CD1c-positive myeloid dendritic cell (primary cell): ENCODE results near the gene TBXA2R.
"Not testable (repeated sequence)": the region's sequence is repeated elsewhere in the genome, so short reads cannot be mapped to it uniquely, and the experiment has no call there.

Source experiments
- DNase-seq: peaks from one replicate; pipeline ENCODE4 v3.0.0-alpha.2; 2016; ENCODE audit errors: extremely low spot score

The TBXA2R gene

DNA sequence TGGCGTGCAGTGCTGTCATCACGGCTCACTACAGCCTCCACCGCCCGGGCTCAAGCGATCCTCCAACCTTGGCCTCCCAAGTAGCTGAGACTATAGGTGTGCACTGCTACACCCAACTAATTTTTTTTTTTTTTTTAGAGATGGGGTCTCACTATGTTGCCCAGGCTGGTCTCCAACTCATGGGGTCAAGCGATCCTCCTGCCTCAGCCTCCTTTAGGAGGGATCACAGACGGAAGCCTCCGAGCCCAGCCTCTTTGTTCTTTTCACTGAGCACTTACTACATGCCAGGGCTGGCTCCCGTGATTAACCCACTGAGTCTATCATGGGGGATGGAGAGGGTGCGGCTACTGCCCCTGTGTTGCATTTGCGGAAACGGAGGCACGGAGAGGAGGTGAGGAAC is 32.8 kb upstream of the TBXA2R start:
- DNase-seq = no peak

DNA sequence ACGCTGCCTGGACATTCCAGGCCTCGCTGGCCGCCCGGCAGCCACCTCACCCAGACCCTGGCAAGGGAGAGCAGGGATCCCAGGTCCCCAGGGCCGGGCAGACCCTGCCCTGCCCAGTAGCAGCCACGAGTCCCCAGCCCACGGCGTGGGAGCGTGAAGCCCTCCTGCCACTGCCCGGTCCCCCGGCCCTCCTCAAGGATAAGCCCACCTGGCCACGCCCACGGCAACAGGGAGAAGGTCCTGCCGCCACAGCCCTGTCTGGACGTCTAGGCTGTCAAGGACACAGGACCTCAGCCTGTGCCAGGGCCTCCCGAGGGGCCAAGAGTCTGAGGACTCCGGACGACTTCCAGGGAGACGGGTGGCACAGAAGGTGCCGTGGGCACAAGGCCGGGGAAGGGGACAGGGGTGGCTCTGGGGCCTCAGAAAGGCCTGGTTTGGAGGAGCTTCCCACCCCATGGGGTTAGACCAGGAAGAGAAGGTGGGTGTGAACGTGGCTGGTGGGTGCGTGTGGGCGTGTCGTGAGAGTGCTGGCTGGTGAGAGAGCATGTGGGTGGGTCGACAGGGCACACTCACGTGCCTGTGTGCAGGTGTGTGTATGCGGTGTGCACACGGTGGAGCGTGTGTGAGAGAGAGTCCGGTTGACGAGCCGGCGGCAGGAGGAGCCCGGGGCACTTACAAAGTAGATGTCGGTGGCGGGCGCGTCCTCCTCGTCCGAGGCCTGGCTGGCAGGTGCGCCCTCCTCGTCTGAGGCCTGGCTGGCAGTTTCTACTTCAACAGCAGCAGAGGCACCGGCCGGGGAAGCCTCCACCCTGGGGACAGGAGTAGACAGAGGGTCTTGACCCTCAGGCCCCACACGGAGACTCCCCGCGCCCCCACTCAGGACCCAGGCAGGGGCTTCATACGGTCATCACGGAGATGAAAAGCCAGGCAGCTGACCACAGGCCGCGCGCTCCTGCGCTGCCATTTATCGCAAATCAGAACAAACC is 31.8 kb upstream of the TBXA2R start:
- DNase-seq = no peak

DNA sequence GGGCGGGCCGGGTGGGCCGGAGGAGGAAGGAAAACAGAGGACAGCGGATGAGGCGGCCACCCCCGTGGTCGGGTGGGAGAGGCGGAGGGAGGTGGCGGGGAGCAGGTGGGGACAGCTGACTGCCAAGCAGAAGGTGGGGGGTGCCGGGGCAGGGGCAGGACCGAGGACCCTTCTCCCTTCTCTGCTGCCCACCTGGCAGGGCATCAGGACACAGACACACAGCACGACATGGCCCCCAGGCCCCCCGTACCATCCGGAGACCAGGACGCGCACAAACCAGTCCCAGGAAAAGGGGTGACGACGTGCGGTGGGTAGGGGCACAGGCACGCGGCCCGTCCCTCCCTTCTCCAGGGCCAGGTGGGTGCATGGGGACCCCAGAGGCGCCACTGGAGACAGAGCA is 30.9 kb upstream of the TBXA2R start:
- DNase-seq = no peak

DNA sequence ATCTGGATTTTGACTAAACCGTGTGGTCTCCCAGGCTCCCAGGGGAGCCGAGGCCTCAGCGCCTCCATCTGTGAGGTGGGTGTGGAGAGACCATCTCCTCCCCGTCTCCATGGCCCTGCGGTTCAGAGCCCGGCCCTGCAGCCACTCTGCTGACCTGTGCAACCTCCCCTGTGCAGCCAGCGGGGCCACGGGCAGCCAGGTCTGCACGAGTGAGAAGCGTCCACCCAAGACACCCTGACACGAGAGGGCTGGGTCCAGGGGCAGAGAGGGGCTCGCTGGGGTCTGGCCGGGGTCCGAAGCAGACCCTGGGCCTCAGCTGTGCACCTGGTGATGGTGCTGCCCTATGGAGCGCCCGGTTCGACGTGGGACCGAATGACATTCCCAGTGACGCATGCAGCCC is 30.3 kb upstream of the TBXA2R start:
- no peak for DNase-seq

DNA sequence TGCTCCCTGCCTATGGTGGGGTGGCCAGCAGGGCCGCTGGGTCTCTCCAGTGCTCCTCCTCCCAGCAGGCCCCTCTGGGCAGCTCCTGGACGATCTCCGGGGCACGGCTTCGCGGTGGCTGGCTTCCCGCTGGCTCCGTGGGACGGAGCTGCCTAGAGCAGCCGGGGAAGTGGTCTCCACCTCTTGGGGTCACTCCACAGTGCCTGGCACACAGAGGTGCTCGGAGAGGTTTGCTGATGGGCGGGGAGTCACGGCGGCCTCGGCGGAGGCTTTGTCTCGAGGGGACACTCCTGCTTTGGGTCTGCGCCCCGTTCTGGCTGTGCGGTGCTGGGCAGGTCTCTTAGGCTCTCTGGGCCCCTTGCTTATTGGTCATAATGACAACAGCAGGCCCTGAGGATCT is 29.8 kb upstream of the TBXA2R start:
- DNase-seq = no peak

DNA sequence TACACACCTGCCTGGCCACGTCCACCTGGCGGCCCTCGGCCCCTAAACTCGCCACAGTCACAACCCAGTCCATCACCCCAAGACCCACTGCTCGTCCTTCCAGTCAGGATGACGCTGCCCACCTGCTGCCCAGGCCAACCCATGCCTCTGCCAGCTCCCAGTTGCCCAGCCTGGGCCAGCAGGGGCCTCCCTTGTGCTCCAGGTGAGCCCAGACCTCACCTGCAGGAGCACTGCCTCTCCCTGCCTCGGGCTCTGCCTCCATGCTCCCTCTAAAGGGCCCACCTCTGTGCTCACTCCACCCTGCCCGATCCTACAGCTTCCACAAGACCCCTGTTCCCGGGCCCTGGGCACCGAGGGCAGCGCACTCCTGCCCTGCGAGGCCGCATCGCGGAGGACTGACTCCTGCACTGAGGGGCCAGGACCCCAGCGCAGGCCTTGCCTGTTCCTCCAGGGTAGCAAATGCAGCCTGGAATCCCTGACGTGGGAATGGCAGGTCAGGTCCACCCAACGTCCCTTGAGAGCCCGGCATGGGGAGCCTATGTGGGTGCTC is 27.9 kb upstream of the TBXA2R start:
- DNase-seq = no peak

DNA sequence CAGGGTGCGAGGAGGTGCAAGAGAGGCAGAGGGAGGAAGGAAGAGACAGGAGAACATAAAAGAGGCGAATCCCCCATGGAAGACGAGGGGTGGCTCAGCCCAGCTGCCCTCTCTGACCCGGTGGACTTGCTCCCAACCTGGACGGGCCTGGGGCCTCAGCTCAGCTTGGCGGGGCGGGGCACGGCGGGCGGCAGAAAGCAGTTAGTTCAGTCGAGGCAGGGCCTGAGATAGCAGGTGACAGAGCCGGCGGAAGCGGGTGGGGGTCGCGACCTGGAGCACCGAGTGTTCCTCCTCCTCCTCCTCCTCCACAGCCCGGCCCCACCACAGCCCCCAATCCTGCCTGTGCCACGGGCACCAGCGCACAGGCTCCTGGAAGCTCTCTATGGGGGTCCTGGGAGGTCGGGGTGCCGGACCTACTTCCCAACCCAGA is 26.9 kb upstream of the TBXA2R start:
- no peak for DNase-seq

DNA sequence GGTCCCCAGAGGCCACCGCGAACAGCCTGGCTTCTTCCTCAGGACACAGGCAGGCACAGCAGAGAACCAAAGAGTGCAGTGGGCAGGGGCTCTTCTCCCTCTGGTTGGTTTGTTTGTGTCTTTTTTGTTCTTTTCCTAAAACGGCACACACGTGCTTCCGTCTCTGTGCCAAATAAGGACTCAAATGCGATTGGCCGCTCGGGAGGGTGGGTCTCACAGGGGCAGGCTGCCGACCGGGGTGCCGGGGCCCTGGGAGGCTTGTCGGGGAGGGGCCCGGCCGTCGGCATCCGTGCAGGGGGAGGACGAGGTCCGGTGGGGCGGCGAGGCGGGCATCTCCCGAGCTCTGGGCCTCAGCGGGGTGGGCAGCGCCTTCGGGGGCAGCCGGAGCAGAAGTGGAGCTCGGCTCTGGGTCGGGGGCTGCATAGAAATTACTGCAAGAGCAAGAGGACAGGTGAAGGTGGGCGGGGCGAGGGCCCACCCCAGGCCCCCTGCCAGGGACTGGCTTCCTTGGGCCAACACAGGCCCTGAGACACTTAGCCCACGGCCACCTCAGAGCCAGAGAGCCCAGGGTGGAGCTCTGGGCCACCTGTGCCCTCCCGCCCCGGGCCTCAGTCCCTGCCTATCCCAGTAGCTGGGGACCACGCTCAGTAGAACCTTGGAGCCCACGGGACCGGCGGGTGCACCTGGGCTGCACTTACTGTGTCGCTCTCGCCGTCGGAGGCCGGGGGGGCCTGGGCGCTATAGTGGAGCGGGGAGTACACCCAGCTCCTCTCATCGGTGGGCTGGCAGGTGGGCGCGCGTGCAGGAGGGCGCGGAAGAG is 26.3 kb upstream of the TBXA2R start:
- DNase-seq = no peak

DNA sequence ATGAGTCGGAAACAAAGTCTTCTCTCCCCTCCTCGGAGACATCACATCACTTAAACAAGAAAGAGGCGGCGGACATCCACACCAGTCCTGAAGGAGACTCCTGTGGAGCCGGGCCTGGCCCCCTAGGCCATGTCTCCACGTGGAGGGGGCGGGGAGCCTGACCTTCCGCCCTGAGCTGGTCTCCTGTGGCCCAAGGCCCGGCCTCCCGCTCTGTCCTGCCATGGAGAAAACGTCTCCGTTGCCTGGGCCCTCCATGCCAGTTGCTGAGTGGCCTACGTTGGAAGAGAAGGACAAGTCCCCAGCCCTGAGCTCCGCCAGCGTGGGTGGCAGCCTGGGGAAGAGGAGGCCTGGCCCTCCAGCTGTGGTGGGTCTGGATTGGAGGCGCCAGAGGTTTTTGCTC is 25.4 kb upstream of the TBXA2R start:
- no peak for DNase-seq

DNA sequence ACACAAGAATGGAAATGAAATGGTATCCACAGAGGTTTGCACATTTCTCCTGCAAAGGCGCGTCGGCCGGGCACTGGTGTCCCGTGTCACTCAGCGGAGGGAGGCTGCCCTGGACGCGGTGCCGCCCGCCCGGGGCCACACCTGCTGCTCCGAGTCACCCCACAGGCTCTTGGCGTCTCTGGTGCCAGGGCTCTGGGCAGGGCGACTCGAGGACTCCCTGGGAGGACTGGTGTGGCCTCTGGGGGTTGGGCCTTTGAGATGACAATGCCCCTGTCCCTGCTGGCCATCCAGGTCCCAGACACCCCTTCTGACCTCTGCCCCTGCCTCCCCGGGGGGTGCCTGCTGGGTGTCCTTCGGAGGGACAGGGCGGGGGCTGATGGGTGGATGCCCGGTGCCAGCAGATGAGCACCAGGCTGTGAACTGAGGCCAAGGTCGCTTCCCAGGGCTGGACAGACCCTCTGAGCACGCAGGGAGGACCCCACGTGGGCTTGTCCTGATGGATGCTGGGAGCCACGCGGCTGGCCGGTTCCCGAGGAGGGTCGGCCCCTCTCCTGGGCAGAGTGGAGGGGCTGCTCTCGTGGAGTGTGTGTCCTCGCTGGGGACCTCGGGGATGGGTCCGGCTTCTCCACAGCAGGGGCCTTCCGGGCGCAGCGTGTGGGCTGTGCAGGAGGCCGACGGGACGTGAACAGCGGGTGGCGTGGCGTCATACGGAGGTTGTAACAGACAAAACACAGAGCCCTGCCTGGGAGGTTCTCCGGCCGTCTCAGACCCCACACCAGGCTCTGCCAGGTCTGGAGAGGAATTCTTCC is 24.6 kb upstream of the TBXA2R start:
- DNase-seq = no peak

DNA sequence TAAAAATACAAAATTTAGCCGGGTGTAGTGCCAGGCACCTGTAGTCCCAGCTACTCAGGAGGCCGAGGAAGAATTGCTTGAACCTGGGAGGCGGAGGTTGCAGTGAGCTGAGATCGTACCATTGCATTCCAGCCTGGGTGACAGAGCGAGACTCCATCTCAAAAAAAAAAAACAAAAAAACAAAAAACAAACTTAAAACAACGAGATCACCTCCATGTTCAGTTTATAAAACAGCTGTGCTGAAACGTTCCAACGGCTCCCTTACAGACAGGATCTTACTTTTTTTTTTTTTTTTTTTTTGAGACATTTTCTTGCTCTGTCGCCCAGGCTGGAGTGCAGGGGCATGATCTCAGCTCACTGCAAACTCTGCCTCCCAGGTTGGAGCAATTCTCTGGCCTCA is 22.1 kb upstream of the TBXA2R start:
- not testable (repeated sequence) for DNase-seq

DNA sequence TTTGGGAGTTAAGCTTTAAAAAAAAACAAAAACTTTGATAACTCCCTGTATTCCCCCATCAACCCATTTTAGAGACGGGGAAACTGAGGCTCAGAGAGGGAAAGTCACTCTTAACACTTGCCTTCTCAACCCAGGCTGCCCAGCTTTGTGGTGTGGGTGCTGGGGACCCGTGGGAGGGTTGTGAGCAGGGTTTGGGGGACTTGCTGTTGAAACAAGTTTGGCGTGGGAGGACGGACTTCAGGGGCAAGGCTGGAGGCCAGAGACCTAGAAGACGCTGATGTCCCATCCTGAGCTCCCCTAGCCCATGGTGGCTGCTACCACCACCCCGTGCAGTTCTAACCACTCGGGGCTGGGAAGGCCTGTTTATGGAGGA is 20.7 kb upstream of the TBXA2R start:
- DNase-seq = no peak

DNA sequence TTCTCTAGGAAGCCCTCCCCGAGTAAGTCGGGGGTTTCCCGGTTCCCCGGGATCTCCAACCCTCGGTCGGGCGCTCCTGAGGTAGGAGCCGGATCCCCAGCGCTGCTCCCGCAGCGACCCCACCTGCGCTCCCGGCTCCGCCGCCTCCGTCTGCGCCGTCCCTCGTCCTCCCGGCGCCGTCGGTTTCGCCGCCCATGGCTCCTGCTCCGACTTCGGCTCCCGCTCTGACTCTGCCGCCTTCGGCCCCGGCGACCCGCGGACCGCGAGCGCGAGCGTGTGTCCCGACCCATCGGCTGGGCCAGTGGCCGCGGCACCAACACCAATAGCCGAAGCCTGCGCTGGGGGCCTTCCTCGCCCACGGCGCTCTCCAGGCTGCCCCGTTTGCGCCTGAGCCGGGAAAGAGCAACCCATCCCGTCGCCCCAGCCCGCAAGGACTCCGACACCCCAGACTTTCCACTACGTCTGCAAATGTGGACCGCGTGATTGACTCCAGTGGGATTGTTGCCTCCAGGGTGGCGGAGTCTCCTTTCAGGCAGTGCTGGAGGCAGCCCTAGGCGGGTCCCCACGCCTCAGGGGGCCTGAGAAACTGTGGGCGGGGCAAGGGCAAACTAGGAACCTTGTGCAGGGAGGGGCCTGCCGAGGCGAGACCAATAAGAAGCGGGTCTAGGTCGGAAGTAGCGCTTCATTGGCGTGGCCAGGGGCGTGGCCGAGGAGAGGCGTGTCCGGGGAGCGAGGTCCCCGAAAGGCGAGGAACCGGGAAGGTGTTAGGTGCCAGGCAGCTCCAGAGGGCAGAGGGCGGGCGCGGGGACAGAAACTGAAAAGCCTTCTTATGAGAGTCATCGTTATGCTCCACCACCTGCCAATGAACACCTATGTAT is 20.0 kb upstream of the TBXA2R start, which contains the start of gene CACTIN:
TSS of gene CACTIN (minus strand) at position 318 of the 878 bp plus-strand sequence. CDS start at position 290, 28 bp downstream.
- peak; percentile 99 for DNase-seq

DNA sequence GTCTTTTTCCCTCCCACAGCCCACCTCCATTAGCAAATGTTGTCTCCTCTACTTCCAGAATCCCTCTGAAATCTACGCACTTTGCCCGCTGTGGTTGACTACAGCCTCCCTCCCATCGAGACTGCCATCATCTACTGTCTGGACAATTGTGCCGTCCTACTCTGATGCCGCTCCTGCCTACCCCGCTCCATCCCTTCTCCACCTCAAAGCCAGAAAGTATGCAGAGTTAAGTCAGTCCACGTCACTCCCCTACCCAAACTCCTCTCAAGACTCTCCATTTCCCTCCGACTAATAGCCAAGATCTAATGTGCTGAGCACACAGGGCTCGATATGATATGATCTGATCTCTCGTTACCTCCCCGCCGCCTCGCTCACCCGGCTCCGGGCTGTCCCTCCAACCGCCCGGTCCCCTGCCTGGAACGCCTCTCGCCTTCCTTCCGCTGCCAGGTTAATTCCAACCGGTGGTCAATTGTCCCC is 19.4 kb upstream of the TBXA2R start:
- no peak for DNase-seq

DNA sequence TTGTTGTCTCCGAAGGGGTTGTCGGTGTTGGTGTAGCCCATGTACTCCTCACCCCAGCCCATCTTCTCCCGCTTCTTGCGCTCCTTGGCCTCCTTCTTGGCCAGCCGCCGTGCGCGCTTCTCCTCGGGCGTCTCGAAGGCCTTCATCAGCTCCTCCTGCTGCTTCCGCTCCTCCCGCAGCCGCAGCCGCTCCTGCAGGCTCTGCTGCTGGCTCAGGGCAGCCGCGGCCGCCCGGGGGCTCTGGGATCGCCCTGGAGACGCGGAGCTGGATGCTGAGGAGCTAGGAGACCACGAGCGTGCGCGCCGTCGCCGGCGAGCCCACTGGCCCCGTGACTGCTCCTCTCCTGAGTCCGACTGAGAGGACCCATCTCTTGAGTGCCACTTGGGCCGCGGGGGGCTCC is 17.0 kb upstream of the TBXA2R start:
- DNase-seq = no peak

DNA sequence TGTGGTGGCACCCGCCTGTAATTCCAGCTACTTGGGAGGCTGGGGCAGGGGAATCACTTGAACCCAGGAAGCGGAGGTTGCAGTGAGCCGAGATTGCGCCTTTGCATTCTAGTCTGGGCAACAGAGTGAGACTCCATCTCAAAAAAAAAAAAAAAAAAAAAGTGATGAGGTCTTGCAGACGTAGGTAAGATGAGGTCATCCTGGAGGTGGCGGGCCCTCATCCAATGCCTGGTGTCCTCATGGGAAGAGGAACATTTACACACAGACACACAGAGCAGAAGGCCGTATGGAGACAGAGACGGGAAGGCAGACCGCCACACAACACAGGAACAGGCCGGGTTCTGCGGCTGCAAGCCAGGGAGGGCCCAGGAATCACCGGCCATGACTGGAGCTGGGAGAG is 15.5 kb upstream of the TBXA2R start:
- no peak for DNase-seq

DNA sequence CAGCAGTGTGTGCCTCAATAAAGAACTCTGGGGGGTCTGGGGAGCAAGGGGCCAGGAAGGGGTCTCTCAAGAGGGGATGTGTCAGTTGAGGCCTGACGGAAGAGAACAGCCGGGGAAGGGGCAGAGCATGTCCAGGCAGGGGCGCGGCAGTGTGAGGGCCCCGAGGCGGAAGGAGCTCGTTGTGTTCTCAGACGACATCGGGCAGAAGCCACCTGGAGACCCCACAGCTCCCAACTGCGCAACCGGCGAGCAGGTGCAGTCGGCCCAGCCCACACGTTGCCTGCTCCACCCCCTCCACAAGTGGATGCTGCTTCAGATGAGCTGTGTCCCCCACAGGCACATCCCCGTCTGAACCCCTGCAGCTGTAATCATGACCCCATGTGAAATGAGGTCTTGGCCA is 15.0 kb upstream of the TBXA2R start:
- no peak for DNase-seq

DNA sequence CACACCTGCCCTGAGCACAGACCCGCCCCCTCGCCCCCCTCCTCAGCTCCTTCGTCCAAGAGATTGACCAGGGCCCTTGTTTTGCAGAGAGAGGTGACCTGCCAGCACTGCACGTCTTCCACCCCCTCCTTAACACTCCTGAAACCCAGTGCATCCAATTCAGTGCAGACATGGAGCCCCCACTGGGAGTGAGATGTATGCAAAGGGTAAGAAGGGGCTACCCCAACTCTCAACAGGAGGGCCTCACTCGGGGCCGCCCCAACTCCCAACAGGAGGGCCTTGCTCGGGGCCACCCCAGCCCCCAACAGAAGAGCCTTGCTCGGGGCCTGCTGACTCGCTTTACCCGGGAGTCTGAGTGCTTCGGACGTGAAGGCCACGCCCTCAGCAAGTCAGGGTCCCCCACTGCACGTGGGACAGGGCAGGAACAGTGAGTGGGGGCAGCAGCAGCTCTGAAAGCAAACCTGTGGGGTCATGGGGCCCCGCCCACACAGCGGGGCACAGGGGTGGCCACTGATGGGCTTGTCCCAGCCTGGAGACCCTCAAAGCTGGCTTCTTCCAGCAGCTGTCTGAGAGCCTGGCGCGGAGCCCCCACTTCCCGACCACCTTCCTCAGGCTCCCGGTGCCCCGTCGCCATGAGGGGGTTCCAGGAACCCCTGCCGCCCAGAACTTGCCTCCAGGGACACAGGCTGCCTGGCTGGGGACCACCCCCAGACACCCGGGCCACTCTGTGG is 14.3 kb upstream of the TBXA2R start:
- no peak for DNase-seq

DNA sequence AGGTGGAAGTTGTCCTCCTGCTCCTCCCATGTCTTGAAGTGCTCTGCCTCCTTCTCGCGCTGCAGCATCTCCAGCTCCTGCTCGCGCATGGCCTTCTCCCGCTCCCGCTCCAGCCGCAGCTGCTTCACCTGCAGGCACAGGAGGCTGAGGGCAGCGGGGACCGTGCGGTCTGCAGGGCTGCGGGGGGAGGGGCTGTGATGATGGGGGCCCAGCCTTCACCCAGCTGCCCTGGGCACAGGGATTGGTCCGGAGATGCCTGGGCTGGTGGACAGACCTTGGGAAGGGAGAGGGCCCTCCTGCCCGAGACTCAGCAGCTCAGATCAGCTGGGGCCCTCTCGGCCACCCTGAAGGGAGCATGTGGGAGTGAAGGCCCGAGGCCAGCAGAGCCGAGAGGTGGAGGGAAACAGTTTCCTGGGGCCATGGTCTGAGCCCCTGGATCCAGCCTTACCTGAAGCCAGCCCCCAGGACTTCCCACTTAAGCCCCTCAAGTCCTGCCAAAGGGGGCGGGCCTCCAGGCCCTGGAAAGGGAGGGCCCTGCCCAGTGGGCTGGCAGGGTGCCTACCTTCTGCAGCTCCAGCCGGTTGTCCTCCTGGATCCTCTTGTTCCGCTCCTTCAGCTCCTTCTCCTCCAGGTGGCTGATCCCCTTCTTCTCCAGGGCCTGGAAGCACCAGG is 13.6 kb upstream of the TBXA2R start:
- DNase-seq = no peak
